Natural killer cell (primary cell): Measurements from ENCODE around the gene OR10H1. TPM values are rescaled to one million over a fixed set of nuclear protein-coding genes. Genes with fewer than 3 reads are reported as not detected.
"Not testable (repeated sequence)": the region's sequence is repeated elsewhere in the genome, so short reads cannot be mapped to it uniquely, and the experiment has no call there.

Source experiments
- ATAC-seq, 3 donors: fragments of 150-1000 bp in 2 of 3; fragments of 200-7000 bp in 1 of 3; cut with Tn5 transposase; 1 replicate in 1 of 3; 2 replicates in 2 of 3; pipeline ENCODE4 v1.10.0; 2021; ENCODE audit warnings: mild to moderate bottlenecking in 2 of 3, moderate library complexity in 2 of 3
- DNase-seq, 2 donors: peaks; one replicate each; pipeline versions ENCODE4 v3.0.0 to v3.0.0-alpha.2; 2013 to 2021; ENCODE audit warnings: mixed read lengths in 1 of 2
- H3K27ac ChIP-seq: one replicate; pipeline ENCODE4 v1.5.1; 2013; ENCODE audit warnings: mild to moderate bottlenecking, low read length
- H3K27me3 ChIP-seq: one replicate; pipeline ENCODE4 v1.6.1; 2013; ENCODE audit warnings: low read length; ENCODE audit not compliant: control insufficient read depth, insufficient read depth
- H3K36me3 ChIP-seq: one replicate; pipeline ENCODE4 v1.6.1; 2013; ENCODE audit warnings: low read length; ENCODE audit not compliant: control insufficient read depth, insufficient read depth
- H3K4me1 ChIP-seq: one replicate; pipeline ENCODE4 v1.6.1; 2013; ENCODE audit warnings: low read length; ENCODE audit not compliant: control insufficient read depth, insufficient read depth
- H3K4me3 ChIP-seq: one replicate; pipeline ENCODE4 v1.5.1; 2013; ENCODE audit warnings: low read length
- H3K9me3 ChIP-seq: one replicate; pipeline ENCODE4 v1.6.1; 2013; ENCODE audit warnings: low read length; ENCODE audit not compliant: control insufficient read depth, insufficient read depth
- H3K27ac Mint-ChIP-seq, 2 donors: one replicate each; pipeline ENCODE4 v1.8.0; 2022; ENCODE audit warnings: mild to moderate bottlenecking in 2 of 2, mixed read lengths in 2 of 2, moderate library complexity in 1 of 2
- H3K27me3 Mint-ChIP-seq, 2 donors: one replicate each; pipeline ENCODE4 v1.8.0; 2022; ENCODE audit warnings: low read depth in 2 of 2, mixed read lengths in 2 of 2
- H3K36me3 Mint-ChIP-seq: one replicate; pipeline ENCODE4 v1.8.0; 2022; ENCODE audit warnings: mixed read lengths
- H3K4me1 Mint-ChIP-seq, 2 donors: one replicate each; pipeline ENCODE4 v1.8.0; 2022; ENCODE audit warnings: mixed read lengths in 2 of 2
- H3K4me3 Mint-ChIP-seq: one replicate; pipeline ENCODE4 v1.8.0; 2022; ENCODE audit warnings: mild to moderate bottlenecking, moderate library complexity, mixed read lengths
- H3K9me3 Mint-ChIP-seq, 2 donors: one replicate each; pipeline ENCODE4 v1.8.0; 2022; ENCODE audit warnings: mixed read lengths in 2 of 2
- CTCF ChIP-seq: fragments of 200-600 bp; IDR thresholded peaks from one replicate; pipeline ENCODE4 v1.8.0; 2022; ENCODE audit warnings: antibody characterized with exemption
- WGBS: methylation state at CpG from one replicate; pipeline ENCODE4 v1.1.7; 2013; ENCODE audit warnings: missing lambda C conversion rate; ENCODE audit not compliant: insufficient coverage; 5-methylcytosine and 5-hydroxymethylcytosine counted together
- intact Hi-C: fragments of 100-400 bp; cut with micrococcal nuclease; formaldehyde crosslinking; loops from one replicate; pipeline ENCODE4 v1.14.2; 2022
- total RNA-seq, 4 donors: library from RNA; stranded (reverse); fragments of 120-200 nt in 1 of 4; gene quantifications; one replicate each; pipeline versions ENCODE4 v1.2.3 to v1.2.4, GENCODE V29; 2013 to 2022

The OR10H1 gene
- total RNA-seq, 3 donors from 2014 or later (not counting 1 experiment from before 2014, with no cell fraction given) = 0.08 to 0.12 TPM; not detected in 1

GRCh38 chr19:15843203-15843893, 27.9 kb upstream of the OR10H1 start:
- Histone ChIP-seq H3K4me1 (peaks cover 26% of the 10 kb centered on the region), H3K4me3 (no peak overlapping the region), H3K36me3 (no peaks in the 10 kb centered on the region), H3K27ac (no peak overlapping the region), H3K27me3 (no peaks in the 10 kb centered on the region), H3K9me3 (no peaks in the 10 kb centered on the region)
- intact Hi-C loops = no loop called here
- ATAC-seq (no peak), DNase-seq (peak in 1 of 2 donors; percentile 36)
- Mint-ChIP-seq H3K9me3 (no peaks in the 10 kb centered on the region), H3K4me1 (peaks cover 23 to 32% of the 10 kb centered on the region in 2 donors), H3K27ac (peak overlapping the region; percentile 61 to 68), H3K36me3 (no peaks in the 10 kb centered on the region), H3K4me3 (peak overlapping the region; percentile 63), H3K27me3 (no peaks in the 10 kb centered on the region)
- TF ChIP-seq CTCF = no peak
- WGBS = 15% methylated on average over 3 of the region's 5 CpGs

- TF ChIP-seq CTCF = peak; percentile 11
- Mint-ChIP-seq H3K4me3 (no peak overlapping the region), H3K9me3 (no peaks in the 10 kb centered on the region), H3K27me3 (no peaks in the 10 kb centered on the region), H3K4me1 (peaks cover 30 to 39% of the 10 kb centered on the region in 2 donors), H3K36me3 (no peaks in the 10 kb centered on the region), H3K27ac (no peak overlapping the region)
- WGBS = 67% methylated on average over 11 of the region's 11 CpGs
- no peaks in the 10 kb centered on the region for H3K27me3 ChIP-seq
- H3K4me3 ChIP-seq = no peak overlapping the region
- H3K36me3 ChIP-seq = no peaks in the 10 kb centered on the region
- no peak overlapping the region for H3K27ac ChIP-seq
- no peaks in the 10 kb centered on the region for H3K9me3 ChIP-seq
- peaks cover 30% of the 10 kb centered on the region for H3K4me1 ChIP-seq
- no peak for ATAC-seq
- intact Hi-C loops = no loop called here
- peak in 1 of 2 donors; percentile 26 for DNase-seq
Observed at GRCh38 chr19:15841875-15842569, 26.6 kb upstream of the OR10H1 start.

- DNase-seq = no peak
- no peak for TF ChIP-seq CTCF
- intact Hi-C loops = no loop called here
- no peak for ATAC-seq
- 92% methylated on average over 2 of the region's 2 CpGs for WGBS
- no peak overlapping the region for H3K27ac ChIP-seq
- H3K9me3 Mint-ChIP-seq = no peaks in the 10 kb centered on the region
- H3K36me3 ChIP-seq = no peaks in the 10 kb centered on the region
- peaks cover 35% of the 10 kb centered on the region for H3K4me1 ChIP-seq
- no peak overlapping the region for H3K4me3 ChIP-seq
- no peak overlapping the region for H3K27ac Mint-ChIP-seq
- H3K9me3 ChIP-seq = no peaks in the 10 kb centered on the region
- H3K4me3 Mint-ChIP-seq = no peak overlapping the region
- H3K27me3 ChIP-seq = no peaks in the 10 kb centered on the region
- no peaks in the 10 kb centered on the region for H3K27me3 Mint-ChIP-seq
- no peaks in the 10 kb centered on the region for H3K36me3 Mint-ChIP-seq
- peaks cover 38 to 46% of the 10 kb centered on the region in 2 donors for H3K4me1 Mint-ChIP-seq
Observed at GRCh38 chr19:15840833-15841232, 25.4 kb upstream of the OR10H1 start.

GRCh38 chr19:15839888-15840287, 24.4 kb upstream of the OR10H1 start:
- not testable (repeated sequence) for ATAC-seq, H3K36me3 Mint-ChIP-seq, H3K36me3 ChIP-seq, H3K27ac ChIP-seq, H3K27ac Mint-ChIP-seq, H3K4me3 ChIP-seq, DNase-seq, H3K9me3 Mint-ChIP-seq, H3K9me3 ChIP-seq, H3K4me3 Mint-ChIP-seq, H3K27me3 Mint-ChIP-seq, H3K27me3 ChIP-seq
- H3K4me1 Mint-ChIP-seq = peaks cover 34 to 41% of the 10 kb centered on the region in 2 donors
- 86% methylated on average over 4 of the region's 4 CpGs for WGBS
- peaks cover 30% of the 10 kb centered on the region for H3K4me1 ChIP-seq
- intact Hi-C loops = loop anchor here (10.0 kb wide), 1 partner anchor 595 kb away; no protein-coding TSS in a partner anchor
